Smooth muscle cell (in vitro differentiated cells): ENCODE results near the gene PEX7. TPM values are rescaled to one million over a fixed set of nuclear protein-coding genes. Genes with fewer than 3 reads are reported as not detected.
A peak's percentile ranks its signal among the peaks of the same experiment; 100 is the strongest.

ENCODE experiments used
- DNase-seq: peaks from one replicate; lab custom pipeline; 2025; ENCODE audit not compliant: unreplicated experiment; lab: John Stamatoyannopoulos, UW
- H2AFZ ChIP-seq: fragments of 200-600 bp; sonication (generic); 2 replicates; pipeline ENCODE4 v1.6.0; 2016; ENCODE audit warnings: antibody characterized with exemption, low read depth, mild to moderate bottlenecking
- H3F3A ChIP-seq: fragments of 200-600 bp; sonication (generic); 2 replicates; pipeline ENCODE4 v1.6.0; 2017; ENCODE audit warnings: antibody characterized with exemption, low read depth
- H3K27ac ChIP-seq: fragments of 200-600 bp; sonication (generic); 2 replicates; pipeline ENCODE4 v1.5.1; 2016; ENCODE audit warnings: low read depth, mild to moderate bottlenecking
- H3K27me3 ChIP-seq: fragments of 200-600 bp; sonication (generic); 2 replicates; pipeline ENCODE4 v1.6.1; 2016; ENCODE audit warnings: low read depth, mild to moderate bottlenecking
- H3K36me3 ChIP-seq: fragments of 200-600 bp; sonication (generic); 2 replicates; pipeline ENCODE4 v1.5.1; 2016; ENCODE audit warnings: low read depth
- H3K4me1 ChIP-seq: fragments of 200-600 bp; sonication (generic); 2 replicates; pipeline ENCODE4 v1.5.1; 2016; ENCODE audit warnings: low read depth
- H3K4me2 ChIP-seq: fragments of 200-600 bp; sonication (generic); 2 replicates; pipeline ENCODE4 v1.6.0; 2016; ENCODE audit warnings: mild to moderate bottlenecking
- H3K4me3 ChIP-seq: fragments of 200-600 bp; sonication (generic); 2 replicates; pipeline ENCODE4 v1.5.1; 2016; ENCODE audit warnings: mild to moderate bottlenecking
- H3K79me2 ChIP-seq: fragments of 200-600 bp; sonication (generic); 2 replicates; pipeline ENCODE4 v1.6.0; 2016; ENCODE audit warnings: low read depth, mild to moderate bottlenecking
- H3K9ac ChIP-seq: fragments of 200-600 bp; sonication (generic); 2 replicates; pipeline ENCODE4 v1.6.0; 2016; ENCODE audit warnings: low read depth
- H3K9me3 ChIP-seq: fragments of 200-600 bp; sonication (generic); replicated peaks from 2 replicates; pipeline ENCODE4 v1.5.1; 2016; ENCODE audit warnings: low read depth
- H4K20me1 ChIP-seq: fragments of 200-600 bp; sonication (generic); 2 replicates; pipeline ENCODE4 v1.6.0; 2016; ENCODE audit warnings: low read depth
- CTCF ChIP-seq: fragments of 200-600 bp; sonication (generic); IDR thresholded peaks from 2 replicates; pipeline ENCODE4 v1.5.1; 2017; ENCODE audit warnings: borderline replicate concordance, mild to moderate bottlenecking, antibody characterized with exemption; ENCODE audit not compliant: insufficient read depth, poor library complexity, severe bottlenecking
- WGBS: methylation state at CpG from one replicate; pipeline ENCODE4 v1.1.7; 2016; ENCODE audit warnings: low lambda C conversion rate; 5-methylcytosine and 5-hydroxymethylcytosine counted together
- polyA plus RNA-seq: library from polyadenylated mRNA; unstranded; fragments of >200 nt; fragmentation: Nextera tagmentation; extraction: Ambion mirVana; gene quantifications from 2 replicates; pipeline ENCODE4 v1.2.1, GENCODE V29; 2016
- total RNA-seq: library from RNA; depleted of rRNA; stranded (reverse); fragments of >200 nt; gene quantifications from 2 replicates; pipeline ENCODE4 v1.2.3, GENCODE V29; 2014

PEX7 gene
- total and polyA plus RNA-seq, 2 experiments from 2014 or later, result 10.3 to 14.4 TPM

- DNase-seq, result no peak
- Histone ChIP-seq H3K79me2 (no peaks in the 10 kb centered on the region), H3K27ac (no peak within 1 kb of the TSS), H3K9me3 (no peaks in the 10 kb centered on the region), H3K4me1 (peaks cover 18% of the 10 kb centered on the region), H3K4me2 (peak within 1 kb of the TSS; percentile 98), H3K9ac (no peak within 1 kb of the TSS), H3F3A (no peaks in the 10 kb centered on the region), H4K20me1 (no peaks in the 10 kb centered on the region), H3K27me3 (peaks cover 91% of the 10 kb centered on the region), H3K36me3 (no peaks in the 10 kb centered on the region), H2AFZ (peak within 1 kb of the TSS; percentile 62), H3K4me3 (peak within 1 kb of the TSS; percentile 60)
- WGBS, result 1% methylated on average over 80 of the region's 86 CpGs
- peak; percentile 10 for TF ChIP-seq CTCF
Measured at GRCh38 chr6:136921936-136922684, 99.7 kb downstream of the PEX7 start, which contains the start of gene SLC35D3. TSS of gene SLC35D3 (plus strand) at chr6:136922301. CDS start at chr6:136922429, 128 bp downstream.

GRCh38 chr6:136922685-136923006 lies 100.3 kb downstream of the PEX7 start:
- no peaks in the 10 kb centered on the region for H4K20me1 ChIP-seq
- H3K27ac ChIP-seq, result no peak overlapping the region
- peaks cover 18% of the 10 kb centered on the region for H3K4me1 ChIP-seq
- 4% methylated on average over 18 of the region's 29 CpGs for WGBS
- peaks cover 91% of the 10 kb centered on the region for H3K27me3 ChIP-seq
- no peaks in the 10 kb centered on the region for H3K9me3 ChIP-seq
- H3K36me3 ChIP-seq, result no peaks in the 10 kb centered on the region
- H3K79me2 ChIP-seq, result no peaks in the 10 kb centered on the region
- H3F3A ChIP-seq, result no peaks in the 10 kb centered on the region
- DNase-seq, result no peak
- H3K4me2 ChIP-seq, result peak overlapping the region; percentile 98
- H2AFZ ChIP-seq, result no peak overlapping the region
- no peak for TF ChIP-seq CTCF
- no peak overlapping the region for H3K9ac ChIP-seq
- peak overlapping the region; percentile 60 for H3K4me3 ChIP-seq

GRCh38 chr6:136923116-136923953 lies 100.9 kb downstream of the PEX7 start:
- no peaks in the 10 kb centered on the region for H4K20me1 ChIP-seq
- H2AFZ ChIP-seq, result no peak overlapping the region
- TF ChIP-seq CTCF, result no peak
- peaks cover 18% of the 10 kb centered on the region for H3K4me1 ChIP-seq
- no peak overlapping the region for H3K27ac ChIP-seq
- DNase-seq, result no peak
- H3K4me2 ChIP-seq, result no peak overlapping the region
- H3K9me3 ChIP-seq, result no peaks in the 10 kb centered on the region
- 45% methylated on average over 56 of the region's 65 CpGs for WGBS
- H3K27me3 ChIP-seq, result peaks cover 87% of the 10 kb centered on the region
- H3K79me2 ChIP-seq, result no peaks in the 10 kb centered on the region
- H3F3A ChIP-seq, result no peaks in the 10 kb centered on the region
- no peak overlapping the region for H3K4me3 ChIP-seq
- no peaks in the 10 kb centered on the region for H3K36me3 ChIP-seq
- H3K9ac ChIP-seq, result no peak overlapping the region
